Tibial nerve (tissue), 4 donors: ENCODE measurements around the gene MUL1. TPM values are rescaled to one million over a fixed set of nuclear protein-coding genes. Genes with fewer than 3 reads are reported as not detected.
A peak's percentile ranks its signal among the peaks of the same experiment; 100 is the strongest.

Experiments used
- DNase-seq, 2 donors: peaks; one replicate each; pipeline ENCODE4 v3.0.0-alpha.2; 2019; ENCODE audit warnings: low spot score in 2 of 2
- H3K27ac ChIP-seq, 4 donors: fragments of 200-600 bp; sonication (generic) in 3 of 4; one replicate each; pipeline ENCODE4 v1.5.1; 2017 to 2019; ENCODE audit warnings: mild to moderate bottlenecking in 1 of 4
- H3K27me3 ChIP-seq, 2 donors: fragments of 200-600 bp; sonication (generic) in 1 of 2; one replicate each; pipeline versions ENCODE4 v1.5.1 to v1.6.0; 2017 to 2019
- H3K36me3 ChIP-seq, 3 donors: fragments of 200-600 bp; sonication (generic); one replicate each; pipeline ENCODE4 v1.5.1; 2018 to 2019
- H3K4me1 ChIP-seq, 4 donors: fragments of 200-600 bp; sonication (generic) in 3 of 4; one replicate each; pipeline ENCODE4 v1.5.1; 2017 to 2019
- H3K4me3 ChIP-seq, 4 donors: fragments of 200-600 bp; sonication (generic) in 3 of 4; one replicate each; pipeline ENCODE4 v1.5.1; 2017 to 2019; ENCODE audit warnings: mild to moderate bottlenecking in 1 of 4, moderate library complexity in 1 of 4
- H3K9me3 ChIP-seq, 4 donors: fragments of 200-600 bp; sonication (generic) in 3 of 4; one replicate each; pipeline ENCODE4 v1.5.1; 2017 to 2019
- CTCF ChIP-seq, 5 experiments: fragments of 200-600 bp in 3 of 5; fragments of 450-650 bp in 2 of 5; sonication (generic) in 3 of 5; IDR thresholded peaks; one replicate each; pipeline ENCODE4 v1.5.1; 2016 to 2019; ENCODE audit warnings: antibody characterized with exemption in 5 of 5, mild to moderate bottlenecking in 3 of 5, moderate library complexity in 2 of 5
- EP300 ChIP-seq, 2 donors: sonication (generic); formaldehyde crosslinking; IDR thresholded peaks; one replicate each; pipeline ENCODE4 v1.6.1; 2017; ENCODE audit warnings: antibody characterized with exemption in 2 of 2, mild to moderate bottlenecking in 1 of 2
- POLR2A ChIP-seq, 2 donors: fragments of 450-650 bp; IDR thresholded peaks; one replicate each; pipeline ENCODE4 v1.6.1; 2017; ENCODE audit warnings: antibody characterized with exemption in 2 of 2, mild to moderate bottlenecking in 2 of 2, moderate library complexity in 2 of 2
- WGBS, 2 donors: methylation state at CpG; one replicate each; pipeline ENCODE4 v1.1.5; 2018; 5-methylcytosine and 5-hydroxymethylcytosine counted together
- total RNA-seq, 4 donors: library from RNA; depleted of rRNA; stranded (reverse); fragments of >200 nt; gene quantifications; one replicate each; pipeline ENCODE4 v1.1.0, GENCODE V29; 2016

MUL1 gene
- total RNA-seq, 4 donors from 2014 or later, result 27.5 to 31.2 (median 30.6) TPM

GRCh38 chr1:20479840-20480239 is 28.1 kb downstream of the MUL1 start:
- Histone ChIP-seq H3K27ac (no peak overlapping the region), H3K4me1 (peaks cover 0 to 27% (median 16%) of the 10 kb centered on the region in 4 donors), H3K4me3 (no peak overlapping the region), H3K27me3 (peaks cover 0 to 85% of the 10 kb centered on the region in 2 donors), H3K9me3 (no peaks in the 10 kb centered on the region), H3K36me3 (no peaks in the 10 kb centered on the region)
- DNase-seq, result no peak
- TF ChIP-seq POLR2A (IDR thresholded peaks at IDR 0.05), result no peak
- TF ChIP-seq CTCF (IDR thresholded peaks at IDR 0.05), result no peak
- WGBS, 2 donors, result 75 to 87% methylated on average over 4 of the region's 4 CpGs

- 82 to 86% methylated on average over 5 of the region's 5 CpGs for WGBS, 2 donors
- TF ChIP-seq CTCF (IDR thresholded peaks at IDR 0.05) (no peak), POLR2A (IDR thresholded peaks at IDR 0.05) (no peak), EP300 (IDR thresholded peaks at IDR 0.05) (no peak)
- no peaks in the 10 kb centered on the region for H3K36me3 ChIP-seq
- H3K27me3 ChIP-seq, result peaks cover 0 to 82% of the 10 kb centered on the region in 2 donors
- H3K4me3 ChIP-seq, result no peak overlapping the region
- no peak overlapping the region for H3K27ac ChIP-seq
- peaks cover 0 to 12% (median 5%) of the 10 kb centered on the region in 4 donors for H3K4me1 ChIP-seq
- H3K9me3 ChIP-seq, result no peaks in the 10 kb centered on the region
- DNase-seq, result no peak
These were observed 29.8 kb downstream of the MUL1 start for GRCh38 chr1:20478057-20478635.

GRCh38 chr1:20477348-20478056 is 30.4 kb downstream of the MUL1 start:
- peaks cover 0 to 82% of the 10 kb centered on the region in 2 donors for H3K27me3 ChIP-seq
- H3K4me3 ChIP-seq, result no peak overlapping the region
- no peak overlapping the region for H3K27ac ChIP-seq

GRCh38 chr1:20476265-20477038 is 31.5 kb downstream of the MUL1 start:
- TF ChIP-seq CTCF (IDR thresholded peaks at IDR 0.05) (no peak), EP300 (IDR thresholded peaks at IDR 0.05) (no peak), POLR2A (IDR thresholded peaks at IDR 0.05) (no peak)
- Histone ChIP-seq H3K9me3 (no peaks in the 10 kb centered on the region), H3K4me3 (no peak overlapping the region), H3K4me1 (peaks cover 0 to 13% (median 5%) of the 10 kb centered on the region in 4 donors), H3K27me3 (peaks cover 0 to 83% of the 10 kb centered on the region in 2 donors), H3K27ac (peak overlapping the region in 1 of 4 donors; percentile 9), H3K36me3 (no peaks in the 10 kb centered on the region)
- DNase-seq, result no peak
- WGBS, 2 donors, result 9 to 11% methylated on average over 30 to 33 of the region's 33 CpGs

More at GRCh38 chr1:20477348-20478056, 30.4 kb downstream of the MUL1 start:
- 48 to 54% methylated on average over 9 to 10 of the region's 10 CpGs for WGBS, 2 donors
- no peak for DNase-seq
- no peak for TF ChIP-seq CTCF (IDR thresholded peaks at IDR 0.05)
- no peak for TF ChIP-seq EP300 (IDR thresholded peaks at IDR 0.05)
- no peak for TF ChIP-seq POLR2A (IDR thresholded peaks at IDR 0.05)
- Histone ChIP-seq H3K4me1 (peaks cover 0 to 13% (median 5%) of the 10 kb centered on the region in 4 donors), H3K9me3 (no peaks in the 10 kb centered on the region), H3K36me3 (no peaks in the 10 kb centered on the region)
